GM19468 (cell line): ENCODE results near the gene KDM8.
"Not testable (repeated sequence)": the region's sequence is repeated elsewhere in the genome, so short reads cannot be mapped to it uniquely, and the experiment has no call there.

Source experiments
- ATAC-seq: cut with Tn5 transposase; IDR thresholded peaks from one replicate; pipeline ENCODE4 v1.9.1; 2021; ENCODE audit warnings: mild to moderate bottlenecking, moderate library complexity, moderate number of reproducible peaks; ENCODE audit not compliant: unreplicated experiment; ENCODE audit errors: extremely low read depth

The KDM8 gene

GRCh38 chr16:27190316-27190871 lies 12.9 kb upstream of the KDM8 start:
- no peak for ATAC-seq

- ATAC-seq = no peak
These were observed 11.9 kb upstream of the KDM8 start for GRCh38 chr16:27191352-27191924.

GRCh38 chr16:27193300-27193990 lies 9.9 kb upstream of the KDM8 start:
- ATAC-seq = no peak

- ATAC-seq = no peak
These were observed 8.1 kb upstream of the KDM8 start for GRCh38 chr16:27195076-27195741.

GRCh38 chr16:27195941-27196595 lies 7.3 kb upstream of the KDM8 start:
- no peak for ATAC-seq

- ATAC-seq = no peak
These were observed 6.3 kb upstream of the KDM8 start for GRCh38 chr16:27197004-27197403.

- ATAC-seq = no peak
These were observed 4.7 kb upstream of the KDM8 start for GRCh38 chr16:27198451-27199234.

- no peak for ATAC-seq
These were observed 4.1 kb upstream of the KDM8 start for GRCh38 chr16:27199235-27199586.

- no peak for ATAC-seq
These were observed 3.6 kb upstream of the KDM8 start for GRCh38 chr16:27199736-27200135.

- not testable (repeated sequence) for ATAC-seq
These were observed 2.4 kb upstream of the KDM8 start for GRCh38 chr16:27200914-27201313.

GRCh38 chr16:27202923-27203506 lies 311 bp upstream of the KDM8 start:
- ATAC-seq = peak; percentile 47

- ATAC-seq = no peak
These were observed 1.1 kb downstream of the KDM8 start for GRCh38 chr16:27204312-27204915.

GRCh38 chr16:27205423-27206065 lies 2.2 kb downstream of the KDM8 start:
- ATAC-seq = no peak

GRCh38 chr16:27207121-27207520 lies 3.8 kb downstream of the KDM8 start:
- ATAC-seq = not testable (repeated sequence)

GRCh38 chr16:27208081-27208680 lies 4.9 kb downstream of the KDM8 start:
- ATAC-seq = no peak

GRCh38 chr16:27208796-27209195 lies 5.5 kb downstream of the KDM8 start:
- ATAC-seq = no peak

- ATAC-seq = no peak
These were observed 6.3 kb downstream of the KDM8 start for GRCh38 chr16:27209591-27209990.

- ATAC-seq = no peak
These were observed 6.8 kb downstream of the KDM8 start for GRCh38 chr16:27210174-27210573.
